Large intestine (tissue), 3 donors: ENCODE data around the gene HERC5. TPM values are rescaled to one million over a fixed set of nuclear protein-coding genes. Genes with fewer than 3 reads are reported as not detected.
A peak's percentile ranks its signal among the peaks of the same experiment; 100 is the strongest.
"Not testable (repeated sequence)": the region's sequence is repeated elsewhere in the genome, so short reads cannot be mapped to it uniquely, and the experiment has no call there.

Experiments used
- DNase-seq, 2 donors: peaks; one replicate each; pipeline versions ENCODE4 v3.0.0 to v3.0.0-alpha.2; 2013
- H3K27ac ChIP-seq: one replicate; pipeline ENCODE4 v1.5.1; 2013; ENCODE audit warnings: low read length
- H3K27me3 ChIP-seq: 2 replicates; pipeline ENCODE4 v1.6.1; 2013; ENCODE audit warnings: low read length; ENCODE audit not compliant: control insufficient read depth, insufficient read depth
- H3K36me3 ChIP-seq: 2 replicates; pipeline ENCODE4 v1.6.1; 2013; ENCODE audit warnings: low read length; ENCODE audit not compliant: control insufficient read depth, insufficient read depth
- H3K4me1 ChIP-seq: one replicate; pipeline ENCODE4 v1.6.1; 2013; ENCODE audit warnings: low read length; ENCODE audit not compliant: control insufficient read depth, insufficient read depth
- H3K4me3 ChIP-seq: one replicate; pipeline ENCODE4 v1.5.1; 2013; ENCODE audit warnings: low read length
- H3K9me3 ChIP-seq: one replicate; pipeline ENCODE4 v1.6.1; 2013; ENCODE audit warnings: mild to moderate bottlenecking, low read depth, low read length, moderate library complexity; ENCODE audit not compliant: control insufficient read depth
- WGBS: methylation state at CpG from one replicate; pipeline ENCODE4 v1.1.5; 2013; ENCODE audit warnings: low lambda C conversion rate; ENCODE audit not compliant: insufficient coverage; 5-methylcytosine and 5-hydroxymethylcytosine counted together
- polyA plus RNA-seq: library from polyadenylated mRNA; unstranded; fragments of 120-200 nt; gene quantifications from one replicate; pipeline ENCODE4 v1.2.1, GENCODE V29; 2013

The HERC5 gene
- polyA plus RNA-seq, 1 donor, result 2.7 TPM

GRCh38 chr4:88447371-88448095 is 9.4 kb upstream of the HERC5 start:
- peaks cover 6% of the 10 kb centered on the region for H3K36me3 ChIP-seq
- WGBS, result no CpG with 5 or more reads among the region's 5 CpGs
- H3K27ac ChIP-seq, result no peak overlapping the region
- DNase-seq, result no peak
- no peaks in the 10 kb centered on the region for H3K9me3 ChIP-seq
- H3K4me1 ChIP-seq, result no peaks in the 10 kb centered on the region
- H3K4me3 ChIP-seq, result no peak overlapping the region
- H3K27me3 ChIP-seq, result no peaks in the 10 kb centered on the region

DNA sequence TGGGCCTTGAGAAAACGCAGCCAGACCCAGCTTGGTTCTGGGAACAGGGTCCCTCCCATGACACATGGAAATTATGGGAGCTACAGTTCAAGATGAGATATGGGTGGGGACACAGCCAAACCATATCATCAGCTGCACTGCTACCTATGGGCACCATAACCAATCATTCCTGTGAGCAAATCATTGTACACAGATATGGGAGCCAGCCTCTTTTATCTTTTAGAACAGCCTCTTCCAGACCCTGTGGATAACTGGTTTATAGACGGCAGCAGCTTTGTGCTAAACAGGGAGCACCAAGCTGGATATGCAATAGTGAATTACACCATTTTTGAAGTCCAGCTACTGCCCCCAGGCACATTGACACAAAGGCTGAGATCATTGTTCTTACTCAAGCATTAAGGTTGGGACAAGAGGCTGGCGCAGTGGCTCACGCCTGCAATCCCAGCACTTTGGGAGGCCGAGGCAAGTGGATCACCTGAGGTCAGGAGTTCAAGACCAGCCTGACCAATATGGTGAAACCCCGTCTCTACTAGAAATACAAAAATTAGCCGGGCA is 8.6 kb upstream of the HERC5 start:
- DNase-seq, H3K9me3 ChIP-seq, H3K36me3 ChIP-seq, H3K4me3 ChIP-seq, H3K27me3 ChIP-seq, H3K27ac ChIP-seq, H3K4me1 ChIP-seq: not testable (repeated sequence)
- WGBS, result no CpG with 5 or more reads among the region's 7 CpGs

DNA sequence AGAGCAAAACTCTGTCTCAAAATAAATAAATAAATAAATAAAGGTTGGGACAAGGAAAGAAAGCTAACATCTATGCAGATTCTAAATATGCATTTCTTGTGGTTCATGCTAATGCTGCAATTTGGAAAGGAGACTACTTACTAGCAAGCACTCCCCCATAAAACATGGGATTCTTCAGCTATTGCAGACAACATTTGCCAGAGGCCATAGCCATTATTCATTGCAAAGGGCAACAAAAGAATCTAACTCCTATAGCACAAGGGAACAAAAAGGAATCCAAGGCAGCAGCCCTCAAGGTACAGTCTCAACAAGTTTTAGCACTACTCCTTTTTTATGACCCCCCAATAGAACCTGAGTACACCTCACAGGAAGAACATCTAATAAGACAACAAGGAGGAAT is 8.0 kb upstream of the HERC5 start:
- no peak overlapping the region for H3K27ac ChIP-seq
- no peaks in the 10 kb centered on the region for H3K4me1 ChIP-seq
- H3K9me3 ChIP-seq, result no peaks in the 10 kb centered on the region
- no peaks in the 10 kb centered on the region for H3K27me3 ChIP-seq
- DNase-seq, result no peak
- no peaks in the 10 kb centered on the region for H3K36me3 ChIP-seq
- no peak overlapping the region for H3K4me3 ChIP-seq

DNA sequence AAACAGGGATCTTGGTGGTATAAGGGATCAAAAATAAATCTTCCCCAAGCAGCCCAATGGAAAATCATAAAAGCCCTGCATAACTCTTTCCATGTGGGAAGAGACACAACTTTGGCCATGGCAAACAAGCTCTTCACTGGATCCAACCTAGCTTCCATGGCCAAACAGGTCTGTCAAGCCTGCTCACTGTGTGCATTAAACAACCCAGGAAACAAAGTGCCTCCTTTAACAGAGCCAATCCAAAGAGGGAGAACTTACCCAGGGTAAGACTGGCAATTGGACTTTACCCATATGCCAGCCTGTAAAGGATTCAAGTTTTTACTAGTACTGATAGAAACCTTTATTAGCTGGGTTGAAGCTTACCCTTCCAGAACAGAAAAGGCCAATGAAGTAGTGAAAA is 7.6 kb upstream of the HERC5 start:
- no peaks in the 10 kb centered on the region for H3K27me3 ChIP-seq
- H3K4me3 ChIP-seq, result no peak overlapping the region
- no peaks in the 10 kb centered on the region for H3K9me3 ChIP-seq
- no peak overlapping the region for H3K27ac ChIP-seq
- no peak for DNase-seq
- H3K36me3 ChIP-seq, result no peaks in the 10 kb centered on the region
- no peaks in the 10 kb centered on the region for H3K4me1 ChIP-seq

GRCh38 chr4:88451205-88451604 is 5.7 kb upstream of the HERC5 start:
- Histone ChIP-seq H3K36me3 (no peaks in the 10 kb centered on the region), H3K4me1 (peaks cover 2% of the 10 kb centered on the region), H3K4me3 (no peak overlapping the region), H3K27me3 (peaks cover 3% of the 10 kb centered on the region), H3K9me3 (no peaks in the 10 kb centered on the region), H3K27ac (no peak overlapping the region)
- no CpG with 5 or more reads among the region's 2 CpGs for WGBS
- no peak for DNase-seq

DNA sequence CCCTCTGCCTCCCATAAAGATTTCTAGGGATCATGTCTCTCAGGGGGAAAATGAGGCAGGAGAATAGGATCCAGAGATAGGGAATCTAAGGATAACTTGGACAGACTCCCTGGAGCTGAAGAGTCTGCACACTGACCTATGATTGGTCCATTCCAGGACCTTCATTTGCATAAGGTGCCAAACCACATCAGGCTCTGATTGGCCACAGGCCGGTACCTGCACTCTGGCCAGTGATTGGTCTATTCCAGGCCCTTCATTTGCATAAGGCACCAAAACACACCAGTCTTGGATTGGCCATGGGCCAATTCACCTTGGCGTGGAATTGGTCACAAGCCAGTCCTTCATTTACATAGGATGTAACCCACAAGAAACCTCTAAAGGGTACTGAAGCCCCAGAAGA is 4.0 kb upstream of the HERC5 start:
- peaks cover 17% of the 10 kb centered on the region for H3K27me3 ChIP-seq
- H3K36me3 ChIP-seq, result no peaks in the 10 kb centered on the region
- H3K4me3 ChIP-seq, result no peak overlapping the region
- DNase-seq, result no peak
- H3K9me3 ChIP-seq, result no peaks in the 10 kb centered on the region
- no CpG with 5 or more reads among the region's 2 CpGs for WGBS
- H3K4me1 ChIP-seq, result peaks cover 2% of the 10 kb centered on the region
- no peak overlapping the region for H3K27ac ChIP-seq

DNA sequence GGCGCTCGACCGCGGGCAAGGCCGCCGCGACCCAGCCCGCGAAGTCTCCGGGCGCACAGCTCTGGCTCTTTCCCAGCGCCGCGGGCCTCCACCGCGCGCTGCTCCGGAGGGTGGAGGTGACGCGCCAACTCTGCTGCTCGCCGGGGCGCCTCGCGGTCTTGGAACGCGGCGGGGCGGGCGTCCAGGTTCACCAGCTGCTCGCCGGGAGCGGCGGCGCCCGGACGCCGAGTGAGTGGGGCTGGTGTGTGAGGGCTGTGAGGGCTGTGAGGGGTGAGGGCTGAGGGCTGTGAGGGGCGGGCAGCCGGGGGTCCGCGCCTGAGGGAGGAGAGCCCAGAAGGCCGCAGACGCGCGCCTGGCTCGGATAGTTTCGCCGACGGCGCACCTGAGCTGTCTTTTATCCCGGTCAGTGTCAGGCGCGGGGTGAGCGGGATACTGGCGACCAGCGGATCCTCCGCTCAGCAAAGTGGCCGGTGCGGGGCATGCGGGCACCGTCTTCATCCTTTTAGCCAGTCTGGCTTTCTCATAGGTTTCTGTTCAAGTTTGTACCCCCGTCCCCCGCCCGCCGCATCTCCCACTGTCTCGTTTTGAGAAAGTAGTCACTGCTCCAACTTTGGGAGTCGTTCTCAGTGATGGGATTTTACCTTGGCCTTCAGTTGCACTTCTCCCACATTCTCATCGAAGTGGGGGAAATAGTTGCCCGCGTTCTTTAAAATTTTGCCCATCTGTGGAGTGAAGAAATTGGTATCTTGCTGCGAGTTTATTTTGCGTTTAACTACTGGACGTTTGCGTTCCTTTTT is 586 bp downstream of the HERC5 start:
- H3K4me1 ChIP-seq, result peaks cover 2% of the 10 kb centered on the region
- peak; percentile 4 to 10 for DNase-seq
- 30% methylated on average over 2 of the region's 75 CpGs for WGBS
- no peak overlapping the region for H3K27ac ChIP-seq
- H3K4me3 ChIP-seq, result peak overlapping the region; percentile 61
- H3K27me3 ChIP-seq, result peaks cover 20% of the 10 kb centered on the region
- H3K36me3 ChIP-seq, result no peaks in the 10 kb centered on the region
- H3K9me3 ChIP-seq, result no peaks in the 10 kb centered on the region

DNA sequence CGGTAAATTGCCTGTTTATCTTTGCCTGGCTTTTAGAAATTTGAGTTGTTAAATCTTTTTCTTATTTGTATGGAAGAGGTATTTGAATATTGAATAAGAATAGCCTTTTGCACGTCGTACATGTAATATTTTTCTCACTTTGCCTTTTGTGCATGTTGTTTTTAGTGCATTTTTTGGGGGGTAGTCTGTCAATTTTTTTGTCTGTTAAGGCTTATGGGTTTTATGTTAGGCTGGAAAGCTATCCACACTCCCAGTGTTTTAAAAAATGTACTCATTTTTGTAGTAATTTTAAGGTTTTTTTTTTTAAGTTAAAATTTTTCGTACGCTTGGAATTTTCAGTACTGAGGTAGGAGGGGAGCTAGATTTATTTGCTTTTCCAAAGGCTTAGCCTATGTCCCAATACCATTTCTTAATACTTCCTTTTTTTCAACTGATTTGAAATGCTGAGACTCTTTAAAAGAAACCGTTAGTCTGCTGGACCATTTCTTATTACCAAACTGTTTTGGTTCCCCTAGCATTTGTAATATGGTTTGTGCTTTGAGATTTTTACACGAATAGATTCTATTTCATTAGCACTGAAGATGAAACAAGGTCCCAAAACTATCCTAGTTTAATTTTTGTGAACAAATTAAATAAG is 1.3 kb downstream of the HERC5 start:
- no peaks in the 10 kb centered on the region for H3K9me3 ChIP-seq
- H3K36me3 ChIP-seq, result no peaks in the 10 kb centered on the region
- 46% methylated on average over 6 of the region's 7 CpGs for WGBS
- DNase-seq, result no peak
- no peak overlapping the region for H3K27ac ChIP-seq
- peaks cover 2% of the 10 kb centered on the region for H3K4me1 ChIP-seq
- no peak overlapping the region for H3K4me3 ChIP-seq
- H3K27me3 ChIP-seq, result peaks cover 20% of the 10 kb centered on the region

GRCh38 chr4:88465653-88466192 is 8.8 kb downstream of the HERC5 start:
- no CpG with 5 or more reads among the region's 1 CpG for WGBS
- no peaks in the 10 kb centered on the region for H3K36me3 ChIP-seq

GRCh38 chr4:88467392-88467791 is 10.5 kb downstream of the HERC5 start:
- no peak for DNase-seq
- Histone ChIP-seq H3K27ac (no peak overlapping the region), H3K9me3 (no peaks in the 10 kb centered on the region), H3K36me3 (no peaks in the 10 kb centered on the region), H3K27me3 (no peaks in the 10 kb centered on the region), H3K4me1 (no peaks in the 10 kb centered on the region), H3K4me3 (no peak overlapping the region)
- no CpG with 5 or more reads among the region's 2 CpGs for WGBS

More at GRCh38 chr4:88465653-88466192, 8.8 kb downstream of the HERC5 start:
- Histone ChIP-seq H3K9me3 (no peaks in the 10 kb centered on the region), H3K27me3 (no peaks in the 10 kb centered on the region), H3K4me1 (no peaks in the 10 kb centered on the region), H3K4me3 (no peak overlapping the region), H3K27ac (no peak overlapping the region)
- no peak for DNase-seq
